ENCODE results near the gene FXYD4. TPM values are rescaled to one million over a fixed set of nuclear protein-coding genes. Genes with fewer than 3 reads are reported as not detected.
"Not testable (repeated sequence)": the region's sequence is repeated elsewhere in the genome, so short reads cannot be mapped to it uniquely, and the experiment has no call there.

FXYD4 gene
- total RNA-seq, 1 donor from 2014 or later, result not detected

DNA sequence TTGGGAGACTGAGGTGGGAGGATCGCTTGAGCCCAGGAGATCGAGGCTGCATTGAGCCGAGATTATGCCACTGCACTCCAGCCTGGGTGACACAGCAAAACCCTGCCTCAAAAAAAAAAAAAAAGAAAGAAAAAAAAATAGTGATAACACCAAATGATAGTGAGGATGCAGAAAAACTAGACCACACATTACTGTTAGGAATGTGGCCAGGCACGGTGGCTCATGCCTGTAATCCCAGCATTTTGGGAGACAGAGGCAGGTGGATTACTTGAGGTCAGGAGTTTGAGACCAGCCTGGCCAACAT is 40.7 kb upstream of the FXYD4 start:
- H3K4me3 ChIP-seq (ENCODE audit: low read depth, low read length); DNase-seq (ENCODE audit: low read depth): not testable (repeated sequence)

DNA sequence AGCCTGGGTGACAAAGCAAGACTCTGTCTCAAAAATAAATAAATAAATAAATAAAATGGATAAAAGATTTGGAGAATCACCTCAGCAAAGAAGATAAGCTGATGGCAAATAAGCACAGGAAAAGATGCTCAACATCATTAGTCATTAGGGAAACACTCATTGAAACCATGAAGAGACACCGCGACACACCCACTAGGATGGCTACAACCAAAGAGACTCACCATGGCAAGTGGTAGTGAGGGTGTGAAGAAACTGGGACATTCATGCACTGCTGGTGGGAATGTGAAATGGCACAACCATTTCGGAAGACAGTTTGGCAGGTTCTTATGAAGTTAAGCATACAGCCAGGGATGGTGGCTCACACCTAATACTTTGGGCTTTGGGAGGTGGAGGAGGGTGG is 37.8 kb upstream of the FXYD4 start:
- no peak for DNase-seq (ENCODE audit: low read depth)
- TF ChIP-seq, protein P1, sequence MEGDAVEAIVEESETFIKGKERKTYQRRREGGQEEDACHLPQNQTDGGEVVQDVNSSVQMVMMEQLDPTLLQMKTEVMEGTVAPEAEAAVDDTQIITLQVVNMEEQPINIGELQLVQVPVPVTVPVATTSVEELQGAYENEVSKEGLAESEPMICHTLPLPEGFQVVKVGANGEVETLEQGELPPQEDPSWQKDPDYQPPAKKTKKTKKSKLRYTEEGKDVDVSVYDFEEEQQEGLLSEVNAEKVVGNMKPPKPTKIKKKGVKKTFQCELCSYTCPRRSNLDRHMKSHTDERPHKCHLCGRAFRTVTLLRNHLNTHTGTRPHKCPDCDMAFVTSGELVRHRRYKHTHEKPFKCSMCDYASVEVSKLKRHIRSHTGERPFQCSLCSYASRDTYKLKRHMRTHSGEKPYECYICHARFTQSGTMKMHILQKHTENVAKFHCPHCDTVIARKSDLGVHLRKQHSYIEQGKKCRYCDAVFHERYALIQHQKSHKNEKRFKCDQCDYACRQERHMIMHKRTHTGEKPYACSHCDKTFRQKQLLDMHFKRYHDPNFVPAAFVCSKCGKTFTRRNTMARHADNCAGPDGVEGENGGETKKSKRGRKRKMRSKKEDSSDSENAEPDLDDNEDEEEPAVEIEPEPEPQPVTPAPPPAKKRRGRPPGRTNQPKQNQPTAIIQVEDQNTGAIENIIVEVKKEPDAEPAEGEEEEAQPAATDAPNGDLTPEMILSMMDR (conservative IDR thresholded peaks at IDR 0.05; ENCODE audit: low read depth, low read length), result no peak
- H3K4me3 ChIP-seq (ENCODE audit: low read depth, low read length), result no peak overlapping the region

DNA sequence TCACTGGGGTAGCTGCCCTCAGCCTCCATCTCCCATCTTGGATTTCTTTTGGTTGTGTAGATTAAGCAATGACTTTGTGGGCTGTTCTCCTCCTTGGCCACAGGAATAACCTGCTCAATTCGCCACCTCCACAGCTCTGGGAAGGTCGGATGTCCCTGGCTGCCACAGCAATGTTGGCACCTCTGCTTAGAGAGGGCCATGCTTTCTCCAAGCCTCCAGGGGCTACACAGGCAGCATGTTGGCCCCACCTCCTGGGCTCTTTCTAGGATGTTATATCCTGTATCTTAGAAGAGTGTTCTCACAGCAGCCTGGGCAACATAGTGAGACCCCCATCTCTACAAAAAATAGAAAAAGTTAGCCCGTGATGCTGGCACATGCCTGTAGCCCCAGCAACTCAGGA is 35.4 kb upstream of the FXYD4 start:
- TF ChIP-seq, protein P1 (conservative IDR thresholded peaks at IDR 0.05; ENCODE audit: low read depth, low read length), result no peak
- no peak for DNase-seq (ENCODE audit: low read depth)
- no peak overlapping the region for H3K4me3 ChIP-seq (ENCODE audit: low read depth, low read length)

DNA sequence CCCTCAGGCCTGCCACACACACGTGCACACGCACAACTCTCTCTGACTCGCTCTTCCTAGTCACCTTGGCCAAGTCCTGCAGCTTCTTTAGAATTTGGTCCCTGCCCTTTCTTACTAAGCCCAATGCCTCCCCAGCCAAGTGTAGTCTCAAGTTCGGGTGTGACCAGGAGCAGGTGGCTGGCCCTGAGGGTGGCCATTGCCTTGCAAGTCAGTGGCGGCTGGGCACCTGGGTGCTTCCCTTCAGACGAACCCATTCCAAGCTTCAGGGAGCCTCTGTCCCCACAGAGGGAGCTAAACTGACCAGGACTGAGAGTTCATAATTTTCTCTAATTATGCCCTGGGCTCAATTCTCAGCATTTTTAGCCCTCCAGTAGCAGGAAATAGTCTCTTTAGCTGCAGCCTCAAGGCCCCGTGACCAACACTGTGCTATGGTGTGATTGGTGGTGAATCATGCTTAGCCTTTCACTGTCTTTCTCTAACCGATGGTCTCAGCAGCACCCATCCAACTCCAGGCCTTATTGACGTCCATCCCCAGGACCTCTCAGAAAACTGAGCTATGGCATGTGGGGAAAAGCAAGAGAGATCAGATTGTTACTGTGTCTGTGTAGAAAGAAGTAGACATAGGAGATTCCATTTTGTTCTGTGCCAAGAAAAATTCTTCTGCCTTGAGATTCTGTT is 34.7 kb upstream of the FXYD4 start:
- TF ChIP-seq, protein P1 (conservative IDR thresholded peaks at IDR 0.05; ENCODE audit: low read depth, low read length), result no peak
- DNase-seq (ENCODE audit: low read depth), result peak; percentile 77
- H3K4me3 ChIP-seq (ENCODE audit: low read depth, low read length), result no peak overlapping the region

DNA sequence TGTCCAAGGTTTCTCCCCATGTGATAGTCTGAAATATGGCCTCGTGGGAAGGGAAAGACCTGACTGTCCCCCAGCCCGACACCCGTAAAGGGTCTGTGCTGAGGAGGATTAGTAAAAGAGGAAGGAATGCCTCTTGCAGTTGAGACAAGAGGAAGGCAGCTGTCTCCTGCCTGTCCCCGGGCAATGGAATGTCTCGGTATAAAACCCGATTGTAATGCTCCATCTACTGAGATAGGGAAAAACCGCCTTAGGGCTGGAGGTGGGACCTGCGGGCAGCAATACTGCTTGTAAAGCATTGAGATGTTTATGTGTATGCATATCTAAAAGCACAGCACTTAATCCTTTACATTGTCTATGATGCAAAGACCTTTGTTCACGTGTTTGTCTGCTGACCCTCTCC is 33.9 kb upstream of the FXYD4 start:
- not testable (repeated sequence) for DNase-seq (ENCODE audit: low read depth)
- H3K4me3 ChIP-seq (ENCODE audit: low read depth, low read length), result peak overlapping the region; percentile 26

DNA sequence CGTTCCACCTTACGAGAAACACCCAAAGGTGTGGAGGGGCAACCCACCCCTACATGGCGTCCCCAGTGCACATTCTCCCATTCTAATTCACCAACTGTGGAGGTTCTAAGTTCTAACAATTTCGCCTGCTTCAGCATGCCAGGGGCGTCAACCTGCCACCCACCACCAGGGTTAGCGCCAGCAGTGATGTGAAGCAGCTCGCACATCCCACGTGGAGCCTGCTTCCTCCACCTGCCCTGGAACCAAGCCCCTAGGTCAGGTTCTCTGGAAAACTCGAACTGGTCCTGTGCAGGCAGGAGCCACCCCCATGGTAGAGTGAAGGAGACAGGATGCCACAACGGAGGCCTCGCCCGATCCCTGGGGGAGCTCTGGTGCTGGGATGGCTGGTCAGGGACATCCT is 33.3 kb upstream of the FXYD4 start:
- no peak for DNase-seq (ENCODE audit: low read depth)
- TF ChIP-seq, protein P1 (conservative IDR thresholded peaks at IDR 0.05; ENCODE audit: low read depth, low read length), result peak; percentile 23
- H3K4me3 ChIP-seq (ENCODE audit: low read depth, low read length), result no peak overlapping the region

DNA sequence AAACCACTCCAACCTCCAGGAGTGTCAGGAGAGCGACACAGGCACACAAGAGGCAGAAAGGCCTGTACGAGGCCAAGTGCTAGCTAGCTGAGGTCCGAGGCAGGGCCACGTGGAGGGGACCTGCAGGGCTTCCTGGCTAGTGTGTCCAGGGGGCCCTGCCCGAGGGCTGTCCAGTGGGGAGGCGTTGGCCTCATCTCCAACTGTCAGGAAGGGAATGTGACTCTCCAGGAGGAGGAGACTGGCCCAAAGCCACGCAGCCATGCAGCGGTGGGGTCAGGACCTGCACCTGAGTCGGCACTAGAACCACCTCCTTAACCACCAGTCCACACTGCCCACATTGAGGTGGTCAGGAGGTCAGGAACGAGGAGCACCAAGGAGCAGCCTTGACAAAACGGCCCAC is 32.3 kb upstream of the FXYD4 start:
- TF ChIP-seq, protein P1 (conservative IDR thresholded peaks at IDR 0.05; ENCODE audit: low read depth, low read length), result no peak
- no peak for DNase-seq (ENCODE audit: low read depth)
- no peak overlapping the region for H3K4me3 ChIP-seq (ENCODE audit: low read depth, low read length)

DNA sequence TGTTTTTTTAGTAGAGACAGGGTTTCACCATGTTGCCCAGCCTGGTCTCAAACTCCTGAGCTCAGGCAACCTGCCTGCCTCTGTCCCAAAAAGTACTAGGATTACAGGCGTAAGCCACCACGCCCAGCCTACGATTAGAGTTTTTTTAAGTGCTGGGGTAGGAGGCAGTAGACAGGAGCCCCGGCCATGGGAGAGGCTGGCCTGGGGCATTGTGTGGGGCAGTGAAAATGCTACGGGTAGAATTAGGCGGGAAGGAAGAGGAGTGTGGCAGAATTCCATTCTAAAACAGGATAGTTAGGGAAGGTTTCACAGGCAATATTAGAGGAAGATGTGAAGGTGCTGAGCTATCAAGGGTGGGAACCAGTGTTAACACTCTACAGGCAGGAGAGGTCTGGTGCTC is 31.3 kb upstream of the FXYD4 start:
- H3K4me3 ChIP-seq (ENCODE audit: low read depth, low read length), result no peak overlapping the region
- DNase-seq (ENCODE audit: low read depth), result no peak
- TF ChIP-seq, protein P1 (conservative IDR thresholded peaks at IDR 0.05; ENCODE audit: low read depth, low read length), result no peak

Data from epithelial cell of proximal tubule (primary cell).